ENCODE results near the gene PLA2G12B.
"Not testable (repeated sequence)": the region's sequence is repeated elsewhere in the genome, so short reads cannot be mapped to it uniquely, and the experiment has no call there.

PLA2G12B gene

GRCh38 chr10:72954596-72955554, at the start of gene PLA2G12B:
PLA2G12B (minus strand) TSS chr10:72954806; CDS start chr10:72954685, 121 bp downstream.
- Histone ChIP-seq H3K9me3 (ENCODE audit: low read length) (no peaks in the 10 kb centered on the region), H2AFZ (ENCODE audit: low read depth, low read length) (peak within 1 kb of the TSS; percentile 35), H3K4me3 (ENCODE audit: low read length) (peak within 1 kb of the TSS; percentile 2), H3K36me3 (ENCODE audit: insufficient read depth, low read length) (no peaks in the 10 kb centered on the region), H3K4me1 (ENCODE audit: insufficient read depth, low read length) (peaks cover 14% of the 10 kb centered on the region), H3K27me3 (ENCODE audit: insufficient read depth, low read length) (no peaks in the 10 kb centered on the region)

GRCh38 chr10:73003822-73004221, 49.2 kb upstream of the PLA2G12B start:
- Histone ChIP-seq H2AFZ (ENCODE audit: low read depth, low read length) (no peak overlapping the region), H3K27me3 (ENCODE audit: insufficient read depth, low read length) (no peaks in the 10 kb centered on the region), H3K9me3 (ENCODE audit: low read length) (peaks cover under 1% of the 10 kb centered on the region), H3K4me1 (ENCODE audit: insufficient read depth, low read length) (no peaks in the 10 kb centered on the region), H3K36me3 (ENCODE audit: insufficient read depth, low read length) (peaks cover 17% of the 10 kb centered on the region), H3K4me3 (ENCODE audit: low read length) (no peak overlapping the region)

GRCh38 chr10:73000973-73001372, 46.4 kb upstream of the PLA2G12B start:
- no peaks in the 10 kb centered on the region for H3K4me1 ChIP-seq (ENCODE audit: insufficient read depth, low read length)

GRCh38 chr10:72997099-72997498, 42.5 kb upstream of the PLA2G12B start:
- Histone ChIP-seq H3K36me3 (ENCODE audit: insufficient read depth, low read length) (no peaks in the 10 kb centered on the region), H3K9me3 (ENCODE audit: low read length) (peaks cover 2% of the 10 kb centered on the region), H3K27me3 (ENCODE audit: insufficient read depth, low read length) (no peaks in the 10 kb centered on the region)

More at GRCh38 chr10:73000973-73001372, 46.4 kb upstream of the PLA2G12B start:
- Histone ChIP-seq H2AFZ (ENCODE audit: low read depth, low read length) (no peak overlapping the region), H3K9me3 (ENCODE audit: low read length) (peaks cover 2% of the 10 kb centered on the region), H3K4me3 (ENCODE audit: low read length) (no peak overlapping the region), H3K27me3 (ENCODE audit: insufficient read depth, low read length) (no peaks in the 10 kb centered on the region), H3K36me3 (ENCODE audit: insufficient read depth, low read length) (peaks cover 5% of the 10 kb centered on the region)

GRCh38 chr10:72995459-72995858, 40.9 kb upstream of the PLA2G12B start:
- not testable (repeated sequence) for H3K4me3 ChIP-seq (ENCODE audit: low read length); H3K9me3 ChIP-seq (ENCODE audit: low read length); H3K27me3 ChIP-seq (ENCODE audit: insufficient read depth, low read length); H3K36me3 ChIP-seq (ENCODE audit: insufficient read depth, low read length); H3K4me1 ChIP-seq (ENCODE audit: insufficient read depth, low read length); H2AFZ ChIP-seq (ENCODE audit: low read depth, low read length)

More at GRCh38 chr10:72997099-72997498, 42.5 kb upstream of the PLA2G12B start:
- Histone ChIP-seq H3K4me1 (ENCODE audit: insufficient read depth, low read length) (no peaks in the 10 kb centered on the region), H3K4me3 (ENCODE audit: low read length) (no peak overlapping the region), H2AFZ (ENCODE audit: low read depth, low read length) (no peak overlapping the region)

GRCh38 chr10:72989771-72990170, 35.2 kb upstream of the PLA2G12B start:
- H3K27me3 ChIP-seq (ENCODE audit: insufficient read depth, low read length); H3K4me3 ChIP-seq (ENCODE audit: low read length); H3K36me3 ChIP-seq (ENCODE audit: insufficient read depth, low read length); H3K4me1 ChIP-seq (ENCODE audit: insufficient read depth, low read length); H2AFZ ChIP-seq (ENCODE audit: low read depth, low read length); H3K9me3 ChIP-seq (ENCODE audit: low read length): not testable (repeated sequence)

GRCh38 chr10:72984618-72985017, 30.0 kb upstream of the PLA2G12B start:
- H3K9me3 ChIP-seq (ENCODE audit: low read length); H3K36me3 ChIP-seq (ENCODE audit: insufficient read depth, low read length); H3K4me3 ChIP-seq (ENCODE audit: low read length): not testable (repeated sequence)

GRCh38 chr10:72981882-72982529, 27.4 kb upstream of the PLA2G12B start:
- H2AFZ ChIP-seq (ENCODE audit: low read depth, low read length), result no peak overlapping the region
- no peaks in the 10 kb centered on the region for H3K4me1 ChIP-seq (ENCODE audit: insufficient read depth, low read length)

More at GRCh38 chr10:72984618-72985017, 30.0 kb upstream of the PLA2G12B start:
- H3K27me3 ChIP-seq (ENCODE audit: insufficient read depth, low read length); H2AFZ ChIP-seq (ENCODE audit: low read depth, low read length); H3K4me1 ChIP-seq (ENCODE audit: insufficient read depth, low read length): not testable (repeated sequence)

GRCh38 chr10:72981028-72981881, 26.6 kb upstream of the PLA2G12B start:
- no peak overlapping the region for H2AFZ ChIP-seq (ENCODE audit: low read depth, low read length)
- H3K36me3 ChIP-seq (ENCODE audit: insufficient read depth, low read length), result no peaks in the 10 kb centered on the region
- H3K4me1 ChIP-seq (ENCODE audit: insufficient read depth, low read length), result no peaks in the 10 kb centered on the region

More at GRCh38 chr10:72981882-72982529, 27.4 kb upstream of the PLA2G12B start:
- no peaks in the 10 kb centered on the region for H3K36me3 ChIP-seq (ENCODE audit: insufficient read depth, low read length)
- H3K4me3 ChIP-seq (ENCODE audit: low read length), result no peak overlapping the region
- no peaks in the 10 kb centered on the region for H3K27me3 ChIP-seq (ENCODE audit: insufficient read depth, low read length)
- no peaks in the 10 kb centered on the region for H3K9me3 ChIP-seq (ENCODE audit: low read length)

GRCh38 chr10:72980348-72980747, 25.7 kb upstream of the PLA2G12B start:
- Histone ChIP-seq H3K4me3 (ENCODE audit: low read length) (no peak overlapping the region), H3K9me3 (ENCODE audit: low read length) (no peaks in the 10 kb centered on the region), H3K36me3 (ENCODE audit: insufficient read depth, low read length) (no peaks in the 10 kb centered on the region), H2AFZ (ENCODE audit: low read depth, low read length) (no peak overlapping the region), H3K27me3 (ENCODE audit: insufficient read depth, low read length) (no peaks in the 10 kb centered on the region), H3K4me1 (ENCODE audit: insufficient read depth, low read length) (no peaks in the 10 kb centered on the region)

More at GRCh38 chr10:72981028-72981881, 26.6 kb upstream of the PLA2G12B start:
- Histone ChIP-seq H3K9me3 (ENCODE audit: low read length) (no peaks in the 10 kb centered on the region), H3K4me3 (ENCODE audit: low read length) (no peak overlapping the region), H3K27me3 (ENCODE audit: insufficient read depth, low read length) (no peaks in the 10 kb centered on the region)

- Histone ChIP-seq H3K9me3 (ENCODE audit: low read length) (no peaks in the 10 kb centered on the region), H3K4me3 (ENCODE audit: low read length) (no peak overlapping the region), H3K27me3 (ENCODE audit: insufficient read depth, low read length) (no peaks in the 10 kb centered on the region), H2AFZ (ENCODE audit: low read depth, low read length) (no peak overlapping the region), H3K4me1 (ENCODE audit: insufficient read depth, low read length) (no peaks in the 10 kb centered on the region), H3K36me3 (ENCODE audit: insufficient read depth, low read length) (no peaks in the 10 kb centered on the region)
Measured at GRCh38 chr10:72979709-72980108, 25.1 kb upstream of the PLA2G12B start.

GRCh38 chr10:72976886-72977285, 22.3 kb upstream of the PLA2G12B start:
- no peaks in the 10 kb centered on the region for H3K27me3 ChIP-seq (ENCODE audit: insufficient read depth, low read length)
- no peaks in the 10 kb centered on the region for H3K9me3 ChIP-seq (ENCODE audit: low read length)
- no peaks in the 10 kb centered on the region for H3K4me1 ChIP-seq (ENCODE audit: insufficient read depth, low read length)
- no peak overlapping the region for H2AFZ ChIP-seq (ENCODE audit: low read depth, low read length)
- no peaks in the 10 kb centered on the region for H3K36me3 ChIP-seq (ENCODE audit: insufficient read depth, low read length)
- no peak overlapping the region for H3K4me3 ChIP-seq (ENCODE audit: low read length)
